SK-N-SH (cell line): ENCODE data around the gene GPLD1. TPM values are rescaled to one million over a fixed set of nuclear protein-coding genes. Genes with fewer than 3 reads are reported as not detected.

ENCODE experiments used
- CTCF ChIA-PET: fragments of 300-600, 350-600 bp; formaldehyde crosslinking; extraction: SDS; loops from one replicate; lab custom pipeline; 2021; lab: Yijun Ruan, JAX
- POLR2A ChIA-PET: fragments of 350-600 bp; sonication (Branson Sonifier 250); formaldehyde crosslinking; extraction: SDS; loops from one replicate; lab custom pipeline; 2020; ENCODE audit warnings: antibody characterized with exemption, inconsistent platforms; lab: Yijun Ruan, JAX
- DNase-seq: peaks from one replicate; pipeline ENCODE4 v3.0.0; 2012
- H2AFZ ChIP-seq: fragments of 200-600 bp; sonication (generic); 2 replicates; pipeline ENCODE4 v1.8.1; 2016; ENCODE audit warnings: antibody characterized with exemption, mild to moderate bottlenecking, low read depth
- H3F3A ChIP-seq: fragments of 200-600 bp; sonication (generic); replicated peaks from 2 replicates; pipeline ENCODE3; 2016; ENCODE audit warnings: antibody characterized with exemption, mild to moderate bottlenecking; ENCODE audit not compliant: insufficient read depth
- H3K27ac ChIP-seq, 2 experiments: fragments of 200-500 bp in 1 of 2; fragments of 200-600 bp in 1 of 2; sonication (Bioruptor generic) in 1 of 2; sonication (generic), shearing (Covaris generic) in 1 of 2; 2 replicates each; pipeline versions ENCODE4 v1.5.1 to v1.6.1; 2014 to 2016; ENCODE audit warnings: low read depth in 2 of 2, inconsistent platforms in 1 of 2, low read length in 1 of 2, mild to moderate bottlenecking in 1 of 2, mixed read lengths in 1 of 2
- H3K27me3 ChIP-seq: fragments of 200-600 bp; sonication (generic), shearing (Covaris generic); 2 replicates; pipeline ENCODE4 v1.6.1; 2016; ENCODE audit warnings: mixed run types; ENCODE audit not compliant: insufficient read depth
- H3K36me3 ChIP-seq, 2 experiments: fragments of 200-500 bp in 1 of 2; fragments of 200-600 bp in 1 of 2; sonication (Bioruptor generic) in 1 of 2; sonication (generic) in 1 of 2; replicated peaks in 1 of 2; 2 replicates each; pipeline versions ENCODE3 to v1.5.1; 2014 to 2016; ENCODE audit warnings: low read length in 1 of 2, mild to moderate bottlenecking in 1 of 2; ENCODE audit not compliant: insufficient read depth in 2 of 2, control insufficient read depth in 1 of 2
- H3K4me1 ChIP-seq, 2 experiments: fragments of 200-500 bp in 1 of 2; fragments of 200-600 bp in 1 of 2; sonication (Bioruptor generic) in 1 of 2; sonication (generic), shearing (Covaris generic) in 1 of 2; 2 replicates each; pipeline versions ENCODE4 v1.5.1 to v1.6.1; 2014 to 2016; ENCODE audit warnings: low read depth in 1 of 2, low read length in 1 of 2, mixed run types in 1 of 2; ENCODE audit not compliant: insufficient read depth in 2 of 2, control insufficient read depth in 1 of 2
- H3K4me2 ChIP-seq: fragments of 200-600 bp; sonication (generic), shearing (Covaris generic); 2 replicates; pipeline ENCODE4 v1.6.1; 2017; ENCODE audit warnings: mixed run types
- H3K4me3 ChIP-seq, 2 experiments: fragments of 200-500 bp in 1 of 2; fragments of 200-600 bp in 1 of 2; sonication (Bioruptor generic) in 1 of 2; sonication (generic), shearing (Covaris generic) in 1 of 2; 2 replicates each; pipeline versions ENCODE4 v1.5.1 to v1.8.1; 2014 to 2016; ENCODE audit warnings: low read depth in 2 of 2, inconsistent platforms in 1 of 2, low read length in 1 of 2, mild to moderate bottlenecking in 1 of 2, mixed read lengths in 1 of 2, moderate library complexity in 1 of 2
- H3K79me2 ChIP-seq: fragments of 200-600 bp; sonication (generic); 2 replicates; pipeline ENCODE4 v1.8.1; 2017; ENCODE audit warnings: mild to moderate bottlenecking; ENCODE audit not compliant: insufficient read depth
- H3K9ac ChIP-seq: fragments of 200-600 bp; sonication (generic); 2 replicates; pipeline ENCODE4 v1.6.1; 2017; ENCODE audit warnings: mixed run types
- H3K9me2 ChIP-seq: fragments of 200-600 bp; sonication (generic); 2 replicates; pipeline ENCODE4 v1.6.1; 2017; ENCODE audit warnings: mixed run types
- H3K9me3 ChIP-seq: fragments of 200-600 bp; sonication (generic); 2 replicates; pipeline ENCODE4 v1.6.1; 2017; ENCODE audit warnings: mixed run types, mild to moderate bottlenecking, moderate library complexity
- H4K20me1 ChIP-seq: fragments of 200-600 bp; sonication (generic); 2 replicates; pipeline ENCODE4 v1.6.1; 2017; ENCODE audit warnings: mild to moderate bottlenecking, mixed run types; ENCODE audit not compliant: insufficient read depth
- ELF1 ChIP-seq: IDR thresholded peaks from 2 replicates; pipeline ENCODE4 v1.4.0; 2012
- EZH2phosphoT487 ChIP-seq: fragments of 200-600 bp; sonication (generic); IDR thresholded peaks from 2 replicates; pipeline ENCODE4 v1.6.1; 2017; ENCODE audit warnings: low read depth, mixed run types, mild to moderate bottlenecking, antibody characterized with exemption, moderate library complexity, borderline replicate concordance
- FOXJ3 ChIP-seq: sonication (generic); formaldehyde crosslinking; IDR thresholded peaks from 2 replicates; pipeline ENCODE4 v1.5.1; 2020; ENCODE audit warnings: mild to moderate bottlenecking, missing genetic modification reagents
- GABPA ChIP-seq: IDR thresholded peaks from 2 replicates; pipeline ENCODE4 v1.4.0; 2012; ENCODE audit warnings: low read depth, mild to moderate bottlenecking
- MEF2A ChIP-seq: IDR thresholded peaks from 2 replicates; pipeline ENCODE4 v1.4.0; 2012; ENCODE audit warnings: low read depth, borderline replicate concordance
- MXI1 ChIP-seq: IDR thresholded peaks from 2 replicates; pipeline ENCODE4 v1.6.1; 2012; ENCODE audit warnings: mild to moderate bottlenecking, low read depth, low read length, improper control_type of control experiment
- RAD21 ChIP-seq: IDR thresholded peaks from 2 replicates; pipeline ENCODE4 v1.6.1; 2012; ENCODE audit warnings: mild to moderate bottlenecking, low read length
- RCOR1 ChIP-seq: fragments of 150-350 bp; IDR thresholded peaks from 2 replicates; pipeline ENCODE4 v1.6.1; 2017; ENCODE audit warnings: antibody characterized with exemption, low read length
- SMC3 ChIP-seq: IDR thresholded peaks from 2 replicates; pipeline ENCODE4 v1.6.1; 2012; ENCODE audit warnings: low read depth, low read length, improper control_type of control experiment
- TAF1 ChIP-seq: IDR thresholded peaks from 2 replicates; pipeline ENCODE4 v1.6.1; 2012; ENCODE audit warnings: low read depth, mild to moderate bottlenecking, low read length, moderate library complexity, borderline replicate concordance
- TCF12 ChIP-seq: IDR thresholded peaks from 2 replicates; pipeline ENCODE4 v1.4.0; 2012
- TEAD4 ChIP-seq: IDR thresholded peaks from 2 replicates; pipeline ENCODE4 v1.4.0; 2012; ENCODE audit warnings: mild to moderate bottlenecking, borderline replicate concordance; ENCODE audit not compliant: insufficient read depth
- YY1 ChIP-seq: IDR thresholded peaks from 2 replicates; pipeline ENCODE4 v1.4.0; 2012; ENCODE audit warnings: low read depth, mild to moderate bottlenecking
- WGBS: methylation state at CpG from one replicate; pipeline ENCODE4 v1.1.6; 2017; ENCODE audit warnings: low lambda C conversion rate; 5-methylcytosine and 5-hydroxymethylcytosine counted together
- polyA plus RNA-seq, 3 experiments: library from polyadenylated mRNA; depleted of rRNA; stranded (reverse); fragments of >200 nt; gene quantifications; 2 replicates each; pipeline ENCODE4 v1.2.3, GENCODE V29; 2012
- TF ChIP-seq, protein P1 (sequence below): IDR thresholded peaks from 2 replicates; pipeline ENCODE4 v1.4.0; 2012; ENCODE audit warnings: low read depth, borderline replicate concordance
- TF ChIP-seq, protein P2 (sequence below): IDR thresholded peaks from 2 replicates; pipeline ENCODE4 v1.4.0; 2012; ENCODE audit warnings: low read depth
- TF ChIP-seq, protein P3 (sequence below): fragments of 200-600 bp; sonication (generic); IDR thresholded peaks from 2 replicates; pipeline ENCODE4 v1.6.1; 2017; ENCODE audit warnings: antibody characterized with exemption, mild to moderate bottlenecking, moderate library complexity
- TF ChIP-seq, protein P4 (sequence below): fragments of 150-350 bp; IDR thresholded peaks from 2 replicates; pipeline ENCODE4 v1.6.1; 2016; ENCODE audit warnings: mild to moderate bottlenecking, low read depth, low read length
- TF ChIP-seq, protein P5 (sequence below): fragments of 150-350 bp; IDR thresholded peaks from 2 replicates; pipeline ENCODE4 v1.6.1; 2017; ENCODE audit warnings: antibody characterized with exemption, low read length, low read depth, borderline replicate concordance
- TF ChIP-seq, protein P6 (sequence below): IDR thresholded peaks from 2 replicates; pipeline ENCODE4 v1.4.0; 2012; ENCODE audit warnings: low read depth, borderline replicate concordance

The GPLD1 gene
- polyA plus RNA-seq, 1 of the 3 experiments (the other 2 are of a cell fraction) = 0.94 TPM

DNA sequence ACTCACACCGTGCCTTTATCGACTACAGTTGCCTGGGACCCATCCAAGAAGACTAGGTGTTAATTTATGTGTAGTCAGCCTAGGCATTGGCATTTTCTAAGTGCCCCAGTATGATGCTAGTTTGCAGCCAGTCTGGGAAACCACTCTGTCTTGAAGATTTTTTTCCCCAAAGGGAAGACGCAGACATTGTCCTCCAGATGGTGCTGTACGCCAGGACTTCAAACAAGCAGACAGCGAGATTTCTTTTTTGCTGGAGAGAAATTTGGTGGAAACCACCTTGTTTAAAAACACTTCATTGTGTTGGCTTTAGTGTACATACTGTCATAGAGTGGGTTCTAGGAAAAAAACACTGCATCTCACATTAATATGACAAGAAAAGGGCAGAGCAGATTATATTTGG, 35.4 kb upstream of the GPLD1 start:
- TF ChIP-seq EZH2phosphoT487 (no peak), MEF2A (no peak), TCF12 (no peak), FOXJ3 (no peak), RAD21 (peak; percentile 89), SMC3 (peak; percentile 88), TAF1 (no peak), ELF1 (no peak), TEAD4 (no peak), GABPA (no peak), MXI1 (no peak)
- TF ChIP-seq, protein P1, sequence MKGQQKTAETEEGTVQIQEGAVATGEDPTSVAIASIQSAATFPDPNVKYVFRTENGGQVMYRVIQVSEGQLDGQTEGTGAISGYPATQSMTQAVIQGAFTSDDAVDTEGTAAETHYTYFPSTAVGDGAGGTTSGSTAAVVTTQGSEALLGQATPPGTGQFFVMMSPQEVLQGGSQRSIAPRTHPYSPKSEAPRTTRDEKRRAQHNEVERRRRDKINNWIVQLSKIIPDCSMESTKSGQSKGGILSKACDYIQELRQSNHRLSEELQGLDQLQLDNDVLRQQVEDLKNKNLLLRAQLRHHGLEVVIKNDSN = no peak
- TF ChIP-seq, protein P2, sequence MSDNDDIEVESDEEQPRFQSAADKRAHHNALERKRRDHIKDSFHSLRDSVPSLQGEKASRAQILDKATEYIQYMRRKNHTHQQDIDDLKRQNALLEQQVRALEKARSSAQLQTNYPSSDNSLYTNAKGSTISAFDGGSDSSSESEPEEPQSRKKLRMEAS = no peak
- TF ChIP-seq, protein P3, sequence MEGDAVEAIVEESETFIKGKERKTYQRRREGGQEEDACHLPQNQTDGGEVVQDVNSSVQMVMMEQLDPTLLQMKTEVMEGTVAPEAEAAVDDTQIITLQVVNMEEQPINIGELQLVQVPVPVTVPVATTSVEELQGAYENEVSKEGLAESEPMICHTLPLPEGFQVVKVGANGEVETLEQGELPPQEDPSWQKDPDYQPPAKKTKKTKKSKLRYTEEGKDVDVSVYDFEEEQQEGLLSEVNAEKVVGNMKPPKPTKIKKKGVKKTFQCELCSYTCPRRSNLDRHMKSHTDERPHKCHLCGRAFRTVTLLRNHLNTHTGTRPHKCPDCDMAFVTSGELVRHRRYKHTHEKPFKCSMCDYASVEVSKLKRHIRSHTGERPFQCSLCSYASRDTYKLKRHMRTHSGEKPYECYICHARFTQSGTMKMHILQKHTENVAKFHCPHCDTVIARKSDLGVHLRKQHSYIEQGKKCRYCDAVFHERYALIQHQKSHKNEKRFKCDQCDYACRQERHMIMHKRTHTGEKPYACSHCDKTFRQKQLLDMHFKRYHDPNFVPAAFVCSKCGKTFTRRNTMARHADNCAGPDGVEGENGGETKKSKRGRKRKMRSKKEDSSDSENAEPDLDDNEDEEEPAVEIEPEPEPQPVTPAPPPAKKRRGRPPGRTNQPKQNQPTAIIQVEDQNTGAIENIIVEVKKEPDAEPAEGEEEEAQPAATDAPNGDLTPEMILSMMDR = peak; percentile 79
- Histone ChIP-seq H3K4me3 (no peak overlapping the region; a peak in 1 of 4 replicates), H3K27ac (no peak overlapping the region), H3K4me2 (no peak overlapping the region), H4K20me1 (no peaks in the 10 kb centered on the region), H3F3A (no peaks in the 10 kb centered on the region), H3K79me2 (no peaks in the 10 kb centered on the region), H3K9me3 (no peaks in the 10 kb centered on the region), H3K9ac (no peak overlapping the region), H3K4me1 (no peaks in the 10 kb centered on the region), H2AFZ (no peak overlapping the region), H3K9me2 (no peaks in the 10 kb centered on the region), H3K36me3 (no peaks in the 10 kb centered on the region), H3K27me3 (no peaks in the 10 kb centered on the region)
- 67% methylated on average over 4 of the region's 5 CpGs for WGBS
- peak; percentile 43 for DNase-seq
- ChIA-PET POLR2A (interaction anchor here (1.0 kb wide), 1 partner anchor 122 kb away, joined by 4 read pairs; no protein-coding TSS in a partner anchor), CTCF (interaction anchor here (0.8 to 5.0 kb wide), 20 partner anchors 11 to 546 kb away, joined by 3 to 34 read pairs (median 4); partner anchors contain the start of gene ALDH5A1)

DNA sequence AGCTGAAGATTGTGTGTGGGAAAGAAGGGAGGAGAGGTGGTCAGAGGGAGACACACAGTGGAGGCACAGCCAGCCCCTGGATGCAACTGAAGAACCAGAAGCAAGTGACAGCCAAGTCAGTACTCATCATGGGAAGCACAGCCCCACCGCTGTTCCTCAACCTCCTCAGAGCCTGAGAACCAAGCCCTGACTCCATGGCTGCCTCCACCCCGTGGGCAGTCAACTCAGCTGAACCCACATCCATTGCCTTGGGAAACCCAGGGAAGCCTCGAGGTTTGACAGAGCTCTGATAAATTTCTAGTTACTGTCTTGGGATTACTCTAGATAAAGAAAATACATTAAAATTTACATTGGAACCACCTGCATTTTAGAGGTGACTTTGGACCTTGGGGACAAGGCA, 35.0 kb upstream of the GPLD1 start:
- Histone ChIP-seq H4K20me1 (no peaks in the 10 kb centered on the region), H3K36me3 (no peaks in the 10 kb centered on the region), H3K79me2 (no peaks in the 10 kb centered on the region), H3K27me3 (no peaks in the 10 kb centered on the region), H3K4me1 (no peaks in the 10 kb centered on the region), H2AFZ (no peak overlapping the region), H3K4me3 (no peak overlapping the region), H3K9me2 (no peaks in the 10 kb centered on the region), H3K9ac (no peak overlapping the region), H3K9me3 (no peaks in the 10 kb centered on the region), H3F3A (no peaks in the 10 kb centered on the region), H3K4me2 (no peak overlapping the region), H3K27ac (no peak overlapping the region)
- CTCF ChIA-PET = interaction anchor here (0.9 to 5.0 kb wide), 18 partner anchors 8 to 547 kb away, joined by 3 to 34 read pairs (median 4); partner anchors contain the start of gene ALDH5A1
- TF ChIP-seq RAD21 (no peak), ELF1 (no peak), YY1 (no peak), RCOR1 (no peak), TAF1 (no peak), FOXJ3 (no peak)
- TF ChIP-seq, protein P4, sequence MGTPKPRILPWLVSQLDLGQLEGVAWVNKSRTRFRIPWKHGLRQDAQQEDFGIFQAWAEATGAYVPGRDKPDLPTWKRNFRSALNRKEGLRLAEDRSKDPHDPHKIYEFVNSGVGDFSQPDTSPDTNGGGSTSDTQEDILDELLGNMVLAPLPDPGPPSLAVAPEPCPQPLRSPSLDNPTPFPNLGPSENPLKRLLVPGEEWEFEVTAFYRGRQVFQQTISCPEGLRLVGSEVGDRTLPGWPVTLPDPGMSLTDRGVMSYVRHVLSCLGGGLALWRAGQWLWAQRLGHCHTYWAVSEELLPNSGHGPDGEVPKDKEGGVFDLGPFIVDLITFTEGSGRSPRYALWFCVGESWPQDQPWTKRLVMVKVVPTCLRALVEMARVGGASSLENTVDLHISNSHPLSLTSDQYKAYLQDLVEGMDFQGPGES = no peak
- TF ChIP-seq, protein P5, sequence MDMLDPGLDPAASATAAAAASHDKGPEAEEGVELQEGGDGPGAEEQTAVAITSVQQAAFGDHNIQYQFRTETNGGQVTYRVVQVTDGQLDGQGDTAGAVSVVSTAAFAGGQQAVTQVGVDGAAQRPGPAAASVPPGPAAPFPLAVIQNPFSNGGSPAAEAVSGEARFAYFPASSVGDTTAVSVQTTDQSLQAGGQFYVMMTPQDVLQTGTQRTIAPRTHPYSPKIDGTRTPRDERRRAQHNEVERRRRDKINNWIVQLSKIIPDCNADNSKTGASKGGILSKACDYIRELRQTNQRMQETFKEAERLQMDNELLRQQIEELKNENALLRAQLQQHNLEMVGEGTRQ = no peak
- TF ChIP-seq, protein P6, sequence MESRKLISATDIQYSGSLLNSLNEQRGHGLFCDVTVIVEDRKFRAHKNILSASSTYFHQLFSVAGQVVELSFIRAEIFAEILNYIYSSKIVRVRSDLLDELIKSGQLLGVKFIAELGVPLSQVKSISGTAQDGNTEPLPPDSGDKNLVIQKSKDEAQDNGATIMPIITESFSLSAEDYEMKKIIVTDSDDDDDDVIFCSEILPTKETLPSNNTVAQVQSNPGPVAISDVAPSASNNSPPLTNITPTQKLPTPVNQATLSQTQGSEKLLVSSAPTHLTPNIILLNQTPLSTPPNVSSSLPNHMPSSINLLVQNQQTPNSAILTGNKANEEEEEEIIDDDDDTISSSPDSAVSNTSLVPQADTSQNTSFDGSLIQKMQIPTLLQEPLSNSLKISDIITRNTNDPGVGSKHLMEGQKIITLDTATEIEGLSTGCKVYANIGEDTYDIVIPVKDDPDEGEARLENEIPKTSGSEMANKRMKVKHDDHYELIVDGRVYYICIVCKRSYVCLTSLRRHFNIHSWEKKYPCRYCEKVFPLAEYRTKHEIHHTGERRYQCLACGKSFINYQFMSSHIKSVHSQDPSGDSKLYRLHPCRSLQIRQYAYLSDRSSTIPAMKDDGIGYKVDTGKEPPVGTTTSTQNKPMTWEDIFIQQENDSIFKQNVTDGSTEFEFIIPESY = no peak
- no peak for DNase-seq
- 55% methylated on average over 3 of the region's 3 CpGs for WGBS
- POLR2A ChIA-PET = no interaction called here
